ENCODE results near the gene NRXN2. TPM values are rescaled to one million over a fixed set of nuclear protein-coding genes. Genes with fewer than 3 reads are reported as not detected.

The NRXN2 gene
- total and polyA plus RNA-seq, 2 of the 13 experiments (the other 11 are each of a cell fraction or from before 2014, with no cell fraction given), result not detected

- Histone ChIP-seq H3K4me3 (replicated peaks in 1 of 3; ENCODE audit: insufficient read depth in 1 of 3, low read depth in 2 of 3, low read length in 3 of 3) (no peak overlapping the region), H2AFZ (ENCODE audit: low read length) (no peak overlapping the region), H3K4me2 (ENCODE audit: low read depth, low read length) (no peak overlapping the region), H3K9me3 (ENCODE audit: low read length) (no peaks in the 10 kb centered on the region), H3K79me2 (ENCODE audit: insufficient read depth, low read length) (no peaks in the 10 kb centered on the region), H3K27ac (ENCODE audit: extremely low read length, insufficient read depth, low read length) (no peak overlapping the region), H3K27me3 (ENCODE audit: control insufficient read depth in 1 of 2, insufficient read depth in 2 of 2, low read length in 2 of 2) (peaks cover 6 to 74% of the 10 kb centered on the region in 2 experiments; a peak in 4 of 5 replicates), H3K9ac (ENCODE audit: insufficient read depth, low read depth, low read length) (no peak overlapping the region), H3K4me1 (ENCODE audit: insufficient read depth, low read length) (peaks cover 5% of the 10 kb centered on the region; the same call in 1 of the 2 replicates), H4K20me1 (ENCODE audit: insufficient read depth, low read length) (no peaks in the 10 kb centered on the region), H3K36me3 (replicated peaks in 1 of 2; ENCODE audit: control insufficient read depth in 1 of 2, insufficient read depth in 2 of 2, low read length in 2 of 2) (no peaks in the 10 kb centered on the region)
- no peak for DNase-seq (ENCODE audit: low spot score)
- no peak for ATAC-seq
- WGBS (ENCODE audit: low lambda C conversion rate), result 13% methylated on average over 20 of the region's 39 CpGs
- POLR2A ChIA-PET, result no interaction called here
- in situ Hi-C loops (cut with HindIII; ENCODE audit: extremely low pct_ligation_motif_present, low pct_unique_long_range_greater_than_20kb) (no loop called here), intact Hi-C loops (cut with micrococcal nuclease; ENCODE audit: unreplicated experiment) (no loop called here)
- no peak for FAIRE-seq
- BruUV-seq (replicated peaks), result no TSS peak
- TF ChIP-seq HOXD1 (CRISPR knock-in tag; IDR thresholded peaks at IDR 0.05) (no peak), ZNF652 (CRISPR knock-in tag; IDR thresholded peaks at IDR 0.05; ENCODE audit: borderline replicate concordance, low read depth) (peak; percentile 49; the same call in 1 of the 2 replicates)
- CTCF ChIA-PET (ENCODE audit: low intra/inter-chr PET ratio, low total read pairs), result no interaction called here
Measured at GRCh38 chr11:64713781-64714363, 9.1 kb downstream of the NRXN2 start.

DNA sequence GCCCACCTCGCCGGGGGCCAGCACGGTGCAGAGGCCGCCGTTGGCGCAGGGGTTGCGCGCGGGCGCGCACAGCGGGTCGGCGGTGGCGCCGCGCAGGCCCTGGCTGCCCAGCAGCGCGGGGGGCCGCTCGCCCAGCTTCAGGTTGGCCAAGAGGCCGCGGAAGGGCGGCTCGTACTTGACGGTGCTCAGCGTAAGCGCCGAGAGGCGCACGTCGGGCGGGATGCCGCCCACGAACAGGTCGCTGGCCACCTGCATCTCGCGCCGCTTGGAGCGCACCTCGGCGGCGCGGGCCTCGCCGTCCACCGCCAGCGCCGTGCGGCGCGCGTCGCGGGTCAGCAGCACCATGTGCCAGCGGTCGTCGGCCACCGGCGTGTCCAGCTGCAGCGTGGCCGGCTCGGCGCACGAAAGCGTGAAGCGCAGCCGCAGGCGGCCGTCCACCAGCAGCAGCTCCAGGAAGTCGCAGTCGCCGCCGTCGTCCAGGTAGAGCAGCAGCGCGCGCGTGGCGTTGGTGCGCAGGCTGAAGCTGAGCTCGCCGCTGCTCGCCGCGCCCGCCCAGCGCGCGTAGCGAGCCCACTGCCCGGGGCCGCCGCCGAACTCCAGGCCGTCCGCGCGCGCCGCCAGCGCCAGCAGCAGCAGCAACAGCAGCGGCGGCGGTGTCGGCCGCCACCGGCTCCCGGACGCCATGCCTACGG lies 9.8 kb downstream of the NRXN2 start:
- H3K27ac ChIP-seq (ENCODE audit: extremely low read length, insufficient read depth, low read length), result no peak overlapping the region
- no TSS peak for BruUV-seq (replicated peaks)
- no peak for DNase-seq (ENCODE audit: low spot score)

More for the DNA sequence above, 9.8 kb downstream of the NRXN2 start:
- ChIA-PET CTCF (ENCODE audit: low intra/inter-chr PET ratio, low total read pairs) (no interaction called here), POLR2A (no interaction called here)
- H3K9me3 ChIP-seq (ENCODE audit: low read length), result no peaks in the 10 kb centered on the region
- H3K36me3 ChIP-seq (replicated peaks in 1 of 2; ENCODE audit: control insufficient read depth in 1 of 2, insufficient read depth in 2 of 2, low read length in 2 of 2), result no peaks in the 10 kb centered on the region
- peaks cover 6 to 67% of the 10 kb centered on the region in 2 experiments; a peak in 4 of 5 replicates for H3K27me3 ChIP-seq (ENCODE audit: control insufficient read depth in 1 of 2, insufficient read depth in 2 of 2, low read length in 2 of 2)
- H3K4me1 ChIP-seq (ENCODE audit: insufficient read depth, low read length), result peaks cover 5% of the 10 kb centered on the region; the same call in 1 of the 2 replicates
- FAIRE-seq (no peak), ATAC-seq (no peak)
- no peaks in the 10 kb centered on the region for H4K20me1 ChIP-seq (ENCODE audit: insufficient read depth, low read length)
- intact Hi-C loops (cut with micrococcal nuclease; ENCODE audit: unreplicated experiment), result no loop called here
- no peak overlapping the region for H2AFZ ChIP-seq (ENCODE audit: low read length)
- H3K9ac ChIP-seq (ENCODE audit: insufficient read depth, low read depth, low read length), result no peak overlapping the region
- 84% methylated on average over 25 of the region's 111 CpGs for WGBS (ENCODE audit: low lambda C conversion rate)
- H3K4me2 ChIP-seq (ENCODE audit: low read depth, low read length), result no peak overlapping the region
- no peaks in the 10 kb centered on the region for H3K79me2 ChIP-seq (ENCODE audit: insufficient read depth, low read length)
- in situ Hi-C loops (cut with HindIII; ENCODE audit: extremely low pct_ligation_motif_present, low pct_unique_long_range_greater_than_20kb), result no loop called here
- TF ChIP-seq KLF16 (CRISPR knock-in tag; IDR thresholded peaks at IDR 0.05) (no peak), ARID2 (CRISPR knock-in tag; IDR thresholded peaks at IDR 0.05; ENCODE audit: borderline replicate concordance) (no peak), KLF6 (CRISPR knock-in tag; IDR thresholded peaks at IDR 0.05) (no peak), ZNF317 (CRISPR knock-in tag; IDR thresholded peaks at IDR 0.05) (no peak), GFI1 (CRISPR knock-in tag; IDR thresholded peaks at IDR 0.05; ENCODE audit: borderline replicate concordance) (no peak), ZNF180 (CRISPR knock-in tag; IDR thresholded peaks at IDR 0.05; ENCODE audit: borderline replicate concordance, low read depth) (no peak), MIER3 (CRISPR knock-in tag; IDR thresholded peaks at IDR 0.05; ENCODE audit: borderline replicate concordance) (no peak), ZBTB44 (CRISPR knock-in tag; IDR thresholded peaks at IDR 0.05) (no peak), ZNF775 (CRISPR knock-in tag; IDR thresholded peaks at IDR 0.05; ENCODE audit: borderline replicate concordance) (no peak)
- no peak overlapping the region for H3K4me3 ChIP-seq (replicated peaks in 1 of 3; ENCODE audit: insufficient read depth in 1 of 3, low read depth in 2 of 3, low read length in 3 of 3)
